SU-DHL-6 (cell line): Measurements from ENCODE around the gene SHROOM4.

Experiments used
- H2AFZ ChIP-seq: fragments of 200-600 bp; sonication (generic); 2 replicates; pipeline ENCODE4 v1.6.1; 2014; ENCODE audit warnings: low read depth, mild to moderate bottlenecking, moderate library complexity, mixed read lengths, antibody characterized with exemption, low read length; ENCODE audit not compliant: severe bottlenecking
- H3F3A ChIP-seq: fragments of 200-600 bp; shearing (Covaris generic); 2 replicates; pipeline ENCODE4 v1.6.0; 2016; ENCODE audit warnings: antibody characterized with exemption, mild to moderate bottlenecking; ENCODE audit not compliant: insufficient read depth
- H3K27ac ChIP-seq: fragments of 200-600 bp; sonication (generic); 2 replicates; pipeline ENCODE4 v1.5.1; 2016; ENCODE audit warnings: low read depth, mild to moderate bottlenecking, low read length, moderate library complexity, mixed read lengths
- H3K27me3 ChIP-seq: fragments of 200-600 bp; sonication (generic), shearing (Covaris generic); 2 replicates; pipeline ENCODE4 v1.6.0; 2014; ENCODE audit warnings: mild to moderate bottlenecking, low read length
- H3K36me3 ChIP-seq: fragments of 200-600 bp; sonication (generic); 2 replicates; pipeline ENCODE4 v1.6.1; 2014; ENCODE audit warnings: mild to moderate bottlenecking, low read length, mixed read lengths
- H3K4me2 ChIP-seq: fragments of 300-600, 200-600 bp; shearing (Covaris generic), sonication (generic); 2 replicates; pipeline ENCODE4 v1.6.0; 2014; ENCODE audit warnings: low read length, low read depth, mild to moderate bottlenecking; ENCODE audit not compliant: poor library complexity, severe bottlenecking
- H3K4me3 ChIP-seq: fragments of 200-600 bp; sonication (generic); 2 replicates; pipeline ENCODE4 v1.5.1; 2014; ENCODE audit warnings: antibody characterized with exemption, low read length, mild to moderate bottlenecking, mixed read lengths; ENCODE audit not compliant: insufficient read depth, poor library complexity, severe bottlenecking
- H3K79me2 ChIP-seq: fragments of 200-600 bp; sonication (generic); 2 replicates; pipeline ENCODE4 v1.6.1; 2014; ENCODE audit warnings: mild to moderate bottlenecking, low read length, moderate library complexity; ENCODE audit not compliant: insufficient read depth
- H3K9ac ChIP-seq: fragments of 200-600 bp; sonication (generic); 2 replicates; pipeline ENCODE4 v1.7.0; 2014; ENCODE audit warnings: mild to moderate bottlenecking, low read length
- H3K9me2 ChIP-seq: fragments of 200-600 bp; sonication (generic); replicated peaks from 2 replicates; pipeline ENCODE4 v1.6.1; 2014; ENCODE audit warnings: low read length; ENCODE audit not compliant: insufficient read depth
- H3K9me3 ChIP-seq: fragments of 200-600 bp; sonication (generic); 2 replicates; pipeline ENCODE4 v1.6.1; 2014; ENCODE audit warnings: low read length, mixed read lengths; ENCODE audit not compliant: insufficient read depth
- H4K20me1 ChIP-seq: fragments of 200-600 bp; sonication (generic); 2 replicates; pipeline ENCODE4 v1.6.1; 2014; ENCODE audit warnings: low read depth, mild to moderate bottlenecking, antibody characterized with exemption, low read length, moderate library complexity, mixed read lengths
- CTCF ChIP-seq: fragments of 200-600 bp; sonication (generic); IDR thresholded peaks from one replicate; pipeline ENCODE4 v1.5.1; 2017; ENCODE audit warnings: antibody characterized with exemption, mild to moderate bottlenecking, low read length, moderate library complexity; ENCODE audit not compliant: insufficient read depth, poor library complexity, severe bottlenecking
- EZH2phosphoT487 ChIP-seq: fragments of 200-600 bp; sonication (generic), shearing (Covaris generic); conservative IDR thresholded peaks from 2 replicates; pipeline ENCODE4 v1.6.1; 2018; ENCODE audit warnings: mild to moderate bottlenecking, antibody characterized with exemption, low read length, moderate library complexity, mixed read lengths

The SHROOM4 gene

GRCh38 chrX:50801135-50801534 lies 12.9 kb downstream of the SHROOM4 start:
- Histone ChIP-seq H3K4me2 (no peak overlapping the region), H2AFZ (no peak overlapping the region), H3K4me3 (no peak overlapping the region), H3K79me2 (no peaks in the 10 kb centered on the region), H3K27ac (no peak overlapping the region), H4K20me1 (no peaks in the 10 kb centered on the region), H3K9me3 (no peaks in the 10 kb centered on the region), H3K36me3 (no peaks in the 10 kb centered on the region), H3K9ac (no peak overlapping the region), H3K27me3 (no peaks in the 10 kb centered on the region), H3K9me2 (no peaks in the 10 kb centered on the region), H3F3A (no peaks in the 10 kb centered on the region)
- TF ChIP-seq EZH2phosphoT487 (no peak), CTCF (no peak)

DNA sequence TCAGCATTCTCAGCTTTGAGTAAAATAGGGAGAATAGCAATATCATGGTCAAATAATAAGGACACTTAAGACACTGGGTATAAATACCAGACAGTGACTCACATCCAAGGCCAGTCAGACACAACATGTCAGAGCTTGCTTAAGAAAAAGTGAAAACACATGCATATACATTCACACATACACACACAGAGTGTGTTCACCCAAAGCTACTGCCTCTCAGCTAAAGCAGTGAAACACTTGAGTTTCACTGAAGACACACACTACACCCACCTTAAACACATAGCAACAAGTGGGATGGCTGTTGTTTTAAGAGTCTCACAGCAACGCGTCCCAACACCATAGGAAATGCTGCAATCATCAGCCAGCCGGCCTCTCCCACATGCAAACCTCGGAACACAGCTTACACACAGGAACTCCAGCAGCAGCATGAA lies 14.4 kb downstream of the SHROOM4 start:
- no peak for TF ChIP-seq CTCF
- TF ChIP-seq EZH2phosphoT487, result no peak
- H3K9me3 ChIP-seq, result no peaks in the 10 kb centered on the region
- H3K79me2 ChIP-seq, result no peaks in the 10 kb centered on the region
- H3K4me2 ChIP-seq, result no peak overlapping the region
- H4K20me1 ChIP-seq, result no peaks in the 10 kb centered on the region
- no peak overlapping the region for H3K4me3 ChIP-seq
- no peak overlapping the region for H3K27ac ChIP-seq
- no peaks in the 10 kb centered on the region for H3K9me2 ChIP-seq
- H3K27me3 ChIP-seq, result no peaks in the 10 kb centered on the region
- no peak overlapping the region for H2AFZ ChIP-seq
- no peaks in the 10 kb centered on the region for H3F3A ChIP-seq
- no peaks in the 10 kb centered on the region for H3K36me3 ChIP-seq
- H3K9ac ChIP-seq, result no peak overlapping the region

- H3K9ac ChIP-seq, result no peak overlapping the region
- H3F3A ChIP-seq, result no peaks in the 10 kb centered on the region
- no peaks in the 10 kb centered on the region for H4K20me1 ChIP-seq
- H3K9me3 ChIP-seq, result no peaks in the 10 kb centered on the region
- H3K4me2 ChIP-seq, result no peak overlapping the region
- H3K4me3 ChIP-seq, result no peak overlapping the region
- no peak for TF ChIP-seq CTCF
- TF ChIP-seq EZH2phosphoT487, result no peak
- H2AFZ ChIP-seq, result no peak overlapping the region
- no peak overlapping the region for H3K27ac ChIP-seq
- no peaks in the 10 kb centered on the region for H3K36me3 ChIP-seq
- H3K79me2 ChIP-seq, result no peaks in the 10 kb centered on the region
- no peaks in the 10 kb centered on the region for H3K9me2 ChIP-seq
- H3K27me3 ChIP-seq, result no peaks in the 10 kb centered on the region
These were observed 15.2 kb downstream of the SHROOM4 start for GRCh38 chrX:50798783-50799182.
